ENCODE results near the gene ZFR2. TPM values are rescaled to one million over a fixed set of nuclear protein-coding genes. Genes with fewer than 3 reads are reported as not detected.

ZFR2 gene
- polyA plus RNA-seq, 2 of the 4 experiments (the other 2 are of a cell fraction), result 0.14 to 0.30 TPM

GRCh38 chr19:3850320-3850972, 18.4 kb downstream of the ZFR2 start:
- ChIA-PET POLR2A (no interaction called here), CTCF (interaction anchor here (1.1 kb wide), 1 partner anchor 357 kb away, joined by 4 read pairs; no protein-coding TSS in a partner anchor)
- 44% methylated on average over 6 of the region's 6 CpGs for WGBS (ENCODE audit: missing lambda C conversion rate)
- FAIRE-seq (no peak), DNase-seq (ENCODE audit: low read depth in 1 of 2, low spot score in 1 of 2) (no peak), ATAC-seq (no peak)
- Histone ChIP-seq H3K4me3 (no peak overlapping the region), H3K4me1 (no peaks in the 10 kb centered on the region), H3K9me3 (peaks cover 11% of the 10 kb centered on the region; the same call in 2 of the 3 replicates), H3K4me2 (no peak overlapping the region), H3K27ac (no peak overlapping the region)
- TF ChIP-seq PHF8 (IDR thresholded peaks at IDR 0.05; ENCODE audit: borderline replicate concordance, low read depth) (no peak), RARB (CRISPR knock-in tag; IDR thresholded peaks at IDR 0.05) (no peak), CHD4 (IDR thresholded peaks at IDR 0.05; ENCODE audit: borderline replicate concordance) (no peak), HES2 (IDR thresholded peaks at IDR 0.05) (no peak), EP300 (IDR thresholded peaks at IDR 0.05) (no peak), BHLHE40 (IDR thresholded peaks at IDR 0.05; ENCODE audit: low read depth, low read length) (no peak), MAZ (IDR thresholded peaks at IDR 0.05; ENCODE audit: borderline replicate concordance, low read depth, low read length) (no peak)

GRCh38 chr19:3849787-3850186, 19.1 kb downstream of the ZFR2 start:
- ATAC-seq (no peak), FAIRE-seq (no peak), DNase-seq (ENCODE audit: low read depth in 1 of 2, low spot score in 1 of 2) (no peak)
- no peak overlapping the region for H3K4me2 ChIP-seq
- H3K9me3 ChIP-seq, result peaks cover 11% of the 10 kb centered on the region; the same call in 2 of the 3 replicates
- no peak overlapping the region for H3K4me3 ChIP-seq
- POLR2A ChIA-PET, result no interaction called here
- no peaks in the 10 kb centered on the region for H3K4me1 ChIP-seq
- CTCF ChIA-PET, result interaction anchor here (1.1 kb wide), 1 partner anchor 16 kb away, joined by 3 read pairs; no protein-coding TSS in a partner anchor
- H3K27ac ChIP-seq, result no peak overlapping the region
- WGBS (ENCODE audit: missing lambda C conversion rate), result 70% methylated on average over 4 of the region's 12 CpGs
- no peak for TF ChIP-seq POLR2A (IDR thresholded peaks at IDR 0.05; ENCODE audit: low read length)
- TF ChIP-seq ZNF302 (CRISPR knock-in tag; IDR thresholded peaks at IDR 0.05), result no peak
- TF ChIP-seq PBX3 (IDR thresholded peaks at IDR 0.05), result no peak
- TF ChIP-seq HDAC2 (IDR thresholded peaks at IDR 0.05), result no peak
- no peak for TF ChIP-seq CBX8 (IDR thresholded peaks at IDR 0.05)

GRCh38 chr19:3849092-3849491, 19.7 kb downstream of the ZFR2 start:
- ATAC-seq (no peak; a peak in 2 of 6 replicates), FAIRE-seq (no peak), DNase-seq (ENCODE audit: low read depth in 1 of 2, low spot score in 1 of 2) (no peak)
- peaks cover 11% of the 10 kb centered on the region; the same call in 2 of the 3 replicates for H3K9me3 ChIP-seq
- H3K4me1 ChIP-seq, result no peaks in the 10 kb centered on the region
- 50% methylated on average over 2 of the region's 5 CpGs for WGBS (ENCODE audit: missing lambda C conversion rate)
- POLR2A ChIA-PET, result no interaction called here
- no peak overlapping the region for H3K27ac ChIP-seq
- TF ChIP-seq RNF2 (IDR thresholded peaks at IDR 0.05; ENCODE audit: borderline replicate concordance, low read depth) (no peak), ESRRA (IDR thresholded peaks at IDR 0.05; ENCODE audit: borderline replicate concordance, low read length) (no peak), CEBPB (IDR thresholded peaks at IDR 0.05) (no peak)
- no peak overlapping the region for H3K4me3 ChIP-seq
- CTCF ChIA-PET, result interaction anchor here (1.1 kb wide), 1 partner anchor 15 kb away, joined by 3 read pairs; no protein-coding TSS in a partner anchor
- H3K4me2 ChIP-seq, result no peak overlapping the region

GRCh38 chr19:3844596-3844995, 24.2 kb downstream of the ZFR2 start:
- 50% methylated on average over 5 of the region's 5 CpGs for WGBS (ENCODE audit: missing lambda C conversion rate)
- no peak for DNase-seq (ENCODE audit: low read depth in 1 of 2, low spot score in 1 of 2)
- ATAC-seq, result no peak
- Histone ChIP-seq H3K9me3 (no peaks in the 10 kb centered on the region), H3K4me2 (no peak overlapping the region), H3K4me1 (no peaks in the 10 kb centered on the region), H3K27ac (no peak overlapping the region), H3K4me3 (no peak overlapping the region)
- ChIA-PET POLR2A (no interaction called here), CTCF (no interaction called here)
- no peak for FAIRE-seq
- TF ChIP-seq RAD21 (conservative IDR thresholded peaks at IDR 0.05 in 1 of 2, IDR thresholded peaks at IDR 0.05 in 1 of 2) (no peak), FOSL2 (IDR thresholded peaks at IDR 0.05) (no peak), FOSL2 (CRISPR knock-in tag; IDR thresholded peaks at IDR 0.05) (no peak), RCOR1 (IDR thresholded peaks at IDR 0.05; ENCODE audit: low read depth, low read length) (no peak), MAX (IDR thresholded peaks at IDR 0.05) (no peak), MYC (IDR thresholded peaks at IDR 0.05; ENCODE audit: borderline replicate concordance, low read length) (no peak), MAZ (IDR thresholded peaks at IDR 0.05; ENCODE audit: borderline replicate concordance, low read depth, low read length) (no peak), ZFP36 (IDR thresholded peaks at IDR 0.05; ENCODE audit: borderline replicate concordance, partially characterized antibody) (no peak), HMGXB4 (CRISPR knock-in tag; IDR thresholded peaks at IDR 0.05; ENCODE audit: borderline replicate concordance) (no peak), FOSB (CRISPR knock-in tag; IDR thresholded peaks at IDR 0.05) (no peak), MAFK (IDR thresholded peaks at IDR 0.05; ENCODE audit: partially characterized antibody) (no peak), NPAS2 (CRISPR knock-in tag; IDR thresholded peaks at IDR 0.05; ENCODE audit: borderline replicate concordance) (no peak), RFX5 (IDR thresholded peaks at IDR 0.05) (no peak), ZC3H11A (IDR thresholded peaks at IDR 0.05) (no peak), PBX3 (IDR thresholded peaks at IDR 0.05) (no peak), CHD4 (IDR thresholded peaks at IDR 0.05; ENCODE audit: borderline replicate concordance) (no peak), CEBPB (IDR thresholded peaks at IDR 0.05) (no peak)
